HFFc6 (cell line): Measurements from ENCODE around the gene FBRSL1. TPM values are rescaled to one million over a fixed set of nuclear protein-coding genes. Genes with fewer than 3 reads are reported as not detected.
A peak's percentile ranks its signal among the peaks of the same experiment; 100 is the strongest.

ENCODE experiments used
- DNase-seq: peaks from one replicate; pipeline ENCODE4 v3.0.0-alpha.2; 2018
- H3K27ac Mint-ChIP-seq: 2 replicates; pipeline ENCODE4 v1.8.0; 2020; ENCODE audit warnings: mild to moderate bottlenecking, mixed read lengths
- H3K27me3 Mint-ChIP-seq: 2 replicates; pipeline ENCODE4 v1.8.0; 2021; ENCODE audit warnings: mild to moderate bottlenecking, moderate library complexity, mixed read lengths; ENCODE audit not compliant: insufficient read depth
- H3K36me3 Mint-ChIP-seq: 2 replicates; pipeline ENCODE4 v1.8.0; 2021; ENCODE audit warnings: low read depth, mixed read lengths
- H3K4me1 Mint-ChIP-seq: 2 replicates; pipeline ENCODE4 v1.8.0; 2020; ENCODE audit warnings: low read depth, mixed read lengths
- H3K4me3 Mint-ChIP-seq: 2 replicates; pipeline ENCODE4 v1.8.0; 2020; ENCODE audit warnings: mild to moderate bottlenecking, moderate library complexity, mixed read lengths
- H3K9me3 Mint-ChIP-seq: 2 replicates; pipeline ENCODE4 v1.8.0; 2020; ENCODE audit warnings: mild to moderate bottlenecking, mixed read lengths
- total RNA-seq, 6 experiments: library from RNA; stranded (reverse); fragmentation: NEBNext Ultra II Directional; extraction: Animal tissue kit (Norgen Biotek cat#: 25700); gene quantifications; 2 replicates in 1 of 6; 3 replicates in 5 of 6; pipeline ENCODE4 v1.2.3, GENCODE V29; 2021
- TF ChIP-seq, protein P1 (sequence below): fragments of 200-600 bp; sonication (generic); IDR thresholded peaks from 2 replicates; pipeline ENCODE4 v1.5.0; 2021; ENCODE audit warnings: antibody characterized with exemption, mild to moderate bottlenecking

FBRSL1 gene
- total RNA-seq, 6 experiments from 2014 or later = 25.1 to 34.0 (median 30.1) TPM

DNA sequence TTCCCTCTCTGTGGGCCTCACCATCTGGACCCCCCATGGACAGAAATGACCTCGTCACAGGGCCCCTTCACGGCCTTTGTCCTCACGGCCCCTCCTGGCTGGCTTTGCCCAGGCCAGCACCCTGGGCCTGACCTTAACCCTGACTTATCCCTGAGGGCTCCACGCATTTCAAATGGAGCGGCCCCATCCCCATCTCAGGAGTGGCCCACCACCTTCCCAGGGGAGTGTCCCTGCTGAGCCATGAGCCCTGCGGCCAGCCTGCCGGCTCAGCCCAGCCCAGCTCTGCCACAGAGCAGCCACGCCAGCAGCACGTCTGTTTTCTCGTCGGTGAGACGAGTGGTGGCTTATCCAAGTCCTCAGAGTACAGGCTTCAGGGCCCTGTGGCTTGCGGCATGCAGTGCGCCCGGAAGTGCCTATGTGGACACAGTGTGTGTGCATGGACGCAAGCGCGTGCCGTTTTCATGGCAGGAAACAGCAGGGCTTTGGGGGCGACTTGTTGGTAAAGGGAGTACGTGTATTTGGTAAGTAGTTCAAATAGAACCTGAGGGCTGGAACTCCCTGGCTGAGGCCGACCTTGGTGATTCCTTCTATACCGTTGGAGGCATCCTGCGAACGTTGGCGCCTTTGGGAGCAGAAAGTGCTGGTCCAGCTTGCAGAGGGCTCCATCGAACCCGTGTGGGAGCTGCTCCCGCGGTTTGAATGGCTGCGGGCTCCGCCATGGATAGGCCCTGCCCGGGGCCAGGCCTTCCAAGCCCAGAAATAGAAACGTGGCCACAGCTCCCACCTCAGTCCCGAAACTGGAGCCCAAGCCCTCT lies 68.3 kb downstream of the FBRSL1 start:
- no peaks in the 10 kb centered on the region; the same call in 1 of the 2 replicates for H3K36me3 Mint-ChIP-seq
- no peaks in the 10 kb centered on the region for H3K4me1 Mint-ChIP-seq
- H3K4me3 Mint-ChIP-seq = no peak overlapping the region; the same call in 1 of the 2 replicates
- no peak overlapping the region for H3K27ac Mint-ChIP-seq
- no peak for DNase-seq
- TF ChIP-seq, protein P1, sequence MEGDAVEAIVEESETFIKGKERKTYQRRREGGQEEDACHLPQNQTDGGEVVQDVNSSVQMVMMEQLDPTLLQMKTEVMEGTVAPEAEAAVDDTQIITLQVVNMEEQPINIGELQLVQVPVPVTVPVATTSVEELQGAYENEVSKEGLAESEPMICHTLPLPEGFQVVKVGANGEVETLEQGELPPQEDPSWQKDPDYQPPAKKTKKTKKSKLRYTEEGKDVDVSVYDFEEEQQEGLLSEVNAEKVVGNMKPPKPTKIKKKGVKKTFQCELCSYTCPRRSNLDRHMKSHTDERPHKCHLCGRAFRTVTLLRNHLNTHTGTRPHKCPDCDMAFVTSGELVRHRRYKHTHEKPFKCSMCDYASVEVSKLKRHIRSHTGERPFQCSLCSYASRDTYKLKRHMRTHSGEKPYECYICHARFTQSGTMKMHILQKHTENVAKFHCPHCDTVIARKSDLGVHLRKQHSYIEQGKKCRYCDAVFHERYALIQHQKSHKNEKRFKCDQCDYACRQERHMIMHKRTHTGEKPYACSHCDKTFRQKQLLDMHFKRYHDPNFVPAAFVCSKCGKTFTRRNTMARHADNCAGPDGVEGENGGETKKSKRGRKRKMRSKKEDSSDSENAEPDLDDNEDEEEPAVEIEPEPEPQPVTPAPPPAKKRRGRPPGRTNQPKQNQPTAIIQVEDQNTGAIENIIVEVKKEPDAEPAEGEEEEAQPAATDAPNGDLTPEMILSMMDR = no peak
- H3K27me3 Mint-ChIP-seq = peaks cover 5% of the 10 kb centered on the region; the same call in 1 of the 2 replicates
- H3K9me3 Mint-ChIP-seq = no peaks in the 10 kb centered on the region

DNA sequence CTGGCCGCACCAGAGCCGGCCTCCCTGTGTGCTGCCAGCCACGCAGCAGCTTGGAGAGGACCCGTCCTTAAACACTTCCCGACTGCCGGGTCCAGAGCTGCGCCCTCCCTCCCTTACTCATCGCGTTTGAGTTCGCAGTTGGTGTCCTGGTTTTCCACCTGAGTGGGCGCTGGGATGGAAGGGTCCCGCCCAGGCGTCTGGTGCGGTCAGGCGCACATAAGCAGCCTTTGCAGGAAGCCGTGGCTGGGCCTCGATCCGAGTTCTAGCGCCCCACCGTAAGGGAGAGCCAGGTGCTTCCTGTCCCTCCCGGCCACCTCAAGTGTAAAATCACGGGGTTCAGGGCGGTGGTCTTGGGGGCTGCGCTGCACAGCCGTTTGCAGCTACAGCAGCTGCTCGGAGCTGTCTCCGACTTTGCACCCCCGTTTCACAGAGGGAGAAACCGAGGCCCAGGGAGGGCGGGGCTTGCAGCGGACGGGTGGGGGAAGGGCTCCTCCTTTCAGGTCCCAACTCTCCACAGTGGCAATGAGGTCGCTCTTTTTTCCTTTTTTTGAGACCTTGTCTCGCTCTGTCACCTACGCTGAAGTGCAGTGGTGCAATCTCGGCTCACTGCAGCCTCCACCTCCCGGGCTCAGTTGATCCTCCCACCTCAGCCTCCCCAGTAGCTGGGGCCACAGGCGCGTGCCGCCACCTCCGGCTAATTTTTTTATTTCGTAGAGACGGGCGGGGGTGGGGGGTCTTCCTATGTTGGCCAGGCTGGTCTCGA lies 69.1 kb downstream of the FBRSL1 start:
- Mint-ChIP-seq H3K27ac (no peak overlapping the region), H3K36me3 (no peaks in the 10 kb centered on the region; the same call in 1 of the 2 replicates), H3K4me3 (peak overlapping the region; percentile 66), H3K4me1 (no peaks in the 10 kb centered on the region), H3K27me3 (peaks cover 5% of the 10 kb centered on the region; the same call in 1 of the 2 replicates), H3K9me3 (no peaks in the 10 kb centered on the region)
- DNase-seq = no peak
- TF ChIP-seq, protein P1 = no peak

DNA sequence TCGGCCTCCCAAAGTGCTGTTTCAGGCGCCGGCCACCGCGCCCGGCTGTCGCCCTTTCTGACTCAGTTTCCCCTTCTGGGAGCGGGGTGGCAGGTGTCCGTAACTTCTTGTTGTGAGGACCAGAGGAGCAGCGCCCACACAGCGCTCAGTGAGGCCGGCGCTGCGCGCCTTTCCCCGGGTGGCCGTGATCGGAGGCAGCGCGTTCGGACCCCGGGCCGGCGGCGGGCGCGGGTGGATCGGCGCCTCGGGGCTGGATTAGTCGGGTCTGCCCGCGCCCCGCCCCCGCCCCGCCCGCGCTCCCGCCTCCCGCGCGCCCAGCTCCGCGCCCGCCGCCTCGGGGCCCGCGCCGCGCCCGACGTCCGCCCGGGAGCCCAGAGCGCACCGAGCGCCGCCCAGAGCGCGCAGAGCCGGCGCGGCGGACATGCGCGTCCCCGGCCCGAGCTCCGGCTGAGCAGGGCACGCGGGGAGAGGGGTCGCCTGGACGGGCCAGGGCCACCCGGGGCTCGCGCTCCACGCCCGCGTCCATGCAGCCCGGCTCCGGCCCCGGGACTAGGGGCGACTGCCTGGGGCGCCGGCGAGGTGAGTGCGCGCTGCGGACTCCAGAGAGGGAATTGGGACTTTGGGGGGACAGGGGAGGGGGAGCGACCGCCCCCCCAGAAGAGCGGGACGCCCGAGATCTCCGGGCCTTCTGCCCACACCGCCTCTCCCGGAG lies 69.9 kb downstream of the FBRSL1 start:
- no peaks in the 10 kb centered on the region for H3K9me3 Mint-ChIP-seq
- H3K27me3 Mint-ChIP-seq = peaks cover 2% of the 10 kb centered on the region; the same call in 1 of the 2 replicates
- H3K4me3 Mint-ChIP-seq = peak overlapping the region; percentile 66
- TF ChIP-seq, protein P1 = no peak
- H3K4me1 Mint-ChIP-seq = no peaks in the 10 kb centered on the region
- H3K27ac Mint-ChIP-seq = no peak overlapping the region
- no peaks in the 10 kb centered on the region; the same call in 1 of the 2 replicates for H3K36me3 Mint-ChIP-seq
- peak; percentile 2 for DNase-seq

DNA sequence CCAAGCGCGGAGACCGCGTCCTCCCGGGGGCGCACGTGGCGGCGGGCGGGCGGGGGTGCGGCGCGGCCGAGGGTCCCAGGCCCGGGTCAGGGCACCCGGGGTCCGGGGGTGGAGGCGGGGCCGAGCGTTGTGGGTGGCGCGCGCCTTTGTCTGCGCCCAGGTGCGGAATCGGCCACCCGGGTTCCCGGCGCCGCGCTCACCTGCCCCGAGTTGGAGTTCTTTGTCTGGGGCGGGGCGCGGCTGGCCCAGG lies 70.3 kb downstream of the FBRSL1 start:
- H3K9me3 Mint-ChIP-seq = no peaks in the 10 kb centered on the region
- H3K4me1 Mint-ChIP-seq = no peaks in the 10 kb centered on the region
- peaks cover 4% of the 10 kb centered on the region for H3K27me3 Mint-ChIP-seq
- H3K27ac Mint-ChIP-seq = no peak overlapping the region
- DNase-seq = no peak
- TF ChIP-seq, protein P1 = no peak
- peak overlapping the region; percentile 62; the same call in 1 of the 2 replicates for H3K4me3 Mint-ChIP-seq
- no peaks in the 10 kb centered on the region; the same call in 1 of the 2 replicates for H3K36me3 Mint-ChIP-seq

DNA sequence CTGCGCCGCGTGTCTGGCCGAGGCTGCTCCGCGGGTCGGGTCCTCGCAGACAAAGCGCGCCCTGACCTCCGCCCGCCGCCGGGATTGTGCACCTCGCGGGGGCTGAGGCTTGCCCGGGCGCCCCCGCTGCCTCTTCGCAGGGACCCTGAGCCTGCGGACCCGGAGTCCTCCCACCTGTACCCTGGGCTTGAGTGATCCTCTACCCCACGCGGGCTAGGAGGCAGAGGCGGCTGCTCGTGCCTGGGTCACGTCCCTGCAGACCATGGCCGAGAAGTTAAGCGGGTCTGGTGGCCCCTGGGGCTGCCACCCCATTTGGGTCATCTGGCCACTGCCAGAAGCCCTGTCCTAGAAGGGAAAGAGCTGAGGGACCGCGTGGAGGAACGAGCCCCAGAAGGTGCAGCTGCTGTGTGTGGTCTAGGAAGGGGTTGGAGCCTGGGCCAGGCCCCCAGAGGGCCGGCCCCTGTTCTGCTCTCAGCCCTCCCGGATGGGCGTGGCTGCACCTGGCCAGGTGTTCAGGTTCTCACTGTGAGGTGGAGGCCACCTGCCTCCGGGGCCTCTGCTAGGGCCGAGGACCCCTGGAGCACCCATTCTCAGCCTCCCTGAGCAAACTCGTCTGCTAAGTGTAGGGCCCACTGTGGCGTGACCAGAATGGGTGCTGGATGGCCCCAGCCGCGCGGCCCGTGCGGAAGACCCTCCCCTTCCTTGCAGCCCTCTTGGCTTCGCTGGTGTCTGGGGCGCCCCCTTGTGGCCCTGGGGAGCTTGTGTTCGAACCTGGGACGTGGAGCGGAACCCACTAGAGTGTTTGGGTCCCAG lies 70.9 kb downstream of the FBRSL1 start:
- peak overlapping the region; percentile 55 for H3K4me3 Mint-ChIP-seq
- DNase-seq = no peak
- no peaks in the 10 kb centered on the region for H3K9me3 Mint-ChIP-seq
- H3K27me3 Mint-ChIP-seq = peaks cover 4% of the 10 kb centered on the region
- no peaks in the 10 kb centered on the region for H3K4me1 Mint-ChIP-seq
- H3K36me3 Mint-ChIP-seq = no peaks in the 10 kb centered on the region; the same call in 1 of the 2 replicates
- TF ChIP-seq, protein P1 = peak; percentile 86
- H3K27ac Mint-ChIP-seq = no peak overlapping the region
